Activated effector memory CD4-positive, alpha-beta T cell treated with Interleukin-2 at 50 U/mL for 16 hours (primary cell): ENCODE data around the gene GJD4.

ENCODE experiments used
- DNase-seq: peaks from one replicate; pipeline ENCODE4 v3.0.0-alpha.2; 2020

GJD4 gene

GRCh38 chr10:35579726-35580422 lies 25.3 kb upstream of the GJD4 start:
- DNase-seq = no peak

GRCh38 chr10:35580423-35580770 lies 24.7 kb upstream of the GJD4 start:
- no peak for DNase-seq

- no peak for DNase-seq
These were observed 23.5 kb upstream of the GJD4 start for GRCh38 chr10:35581655-35582054.

- no peak for DNase-seq
These were observed 20.2 kb upstream of the GJD4 start for GRCh38 chr10:35584946-35585345.

- DNase-seq = no peak
These were observed 19.8 kb upstream of the GJD4 start for GRCh38 chr10:35585356-35585755.

- no peak for DNase-seq
These were observed 19.1 kb upstream of the GJD4 start for GRCh38 chr10:35585903-35586535.

- no peak for DNase-seq
These were observed 16.3 kb upstream of the GJD4 start for GRCh38 chr10:35588836-35589235.

GRCh38 chr10:35592441-35592840 lies 12.7 kb upstream of the GJD4 start:
- no peak for DNase-seq

GRCh38 chr10:35594115-35595079 lies 10.7 kb upstream of the GJD4 start:
- no peak for DNase-seq

GRCh38 chr10:35595106-35595505 lies 10.0 kb upstream of the GJD4 start:
- no peak for DNase-seq

- DNase-seq = no peak
These were observed 6.8 kb upstream of the GJD4 start for GRCh38 chr10:35598379-35598778.

GRCh38 chr10:35600193-35600592 lies 4.9 kb upstream of the GJD4 start:
- DNase-seq = no peak

- no peak for DNase-seq
These were observed 1.3 kb downstream of the GJD4 start for GRCh38 chr10:35606430-35606829.

GRCh38 chr10:35607475-35608327 lies 2.6 kb downstream of the GJD4 start:
- DNase-seq = no peak

GRCh38 chr10:35608328-35608672 lies 3.2 kb downstream of the GJD4 start:
- DNase-seq = no peak

GRCh38 chr10:35611750-35612149 lies 6.6 kb downstream of the GJD4 start:
- DNase-seq = no peak

- DNase-seq = no peak
These were observed 7.4 kb downstream of the GJD4 start for GRCh38 chr10:35612385-35613106.

GRCh38 chr10:35613107-35613440 lies 7.9 kb downstream of the GJD4 start:
- DNase-seq = no peak

- DNase-seq = no peak
These were observed 8.6 kb downstream of the GJD4 start for GRCh38 chr10:35613597-35614226.

- no peak for DNase-seq
These were observed 9.2 kb downstream of the GJD4 start for GRCh38 chr10:35614312-35614711.

- no peak for DNase-seq
These were observed 21.9 kb downstream of the GJD4 start for GRCh38 chr10:35626971-35627507.

GRCh38 chr10:35631404-35631803 lies 26.3 kb downstream of the GJD4 start:
- no peak for DNase-seq
